H9 (cell line): ENCODE measurements around the gene IQCK. TPM values are rescaled to one million over a fixed set of nuclear protein-coding genes. Genes with fewer than 3 reads are reported as not detected.

Experiments
- DNase-seq: peaks from one replicate; pipeline ENCODE4 v3.0.0-alpha.2; 2017
- H2AFZ ChIP-seq: one replicate; pipeline ENCODE4 v1.6.1; 2013; ENCODE audit warnings: mild to moderate bottlenecking, low read length, control low read depth, moderate library complexity
- H2AK5ac ChIP-seq: 2 replicates; pipeline ENCODE4 v1.6.1; 2013; ENCODE audit warnings: low read length, control low read depth, mixed read lengths; ENCODE audit not compliant: insufficient read length
- H2BK120ac ChIP-seq: one replicate; pipeline ENCODE4 v1.6.1; 2013; ENCODE audit warnings: low read depth, mild to moderate bottlenecking, low read length, control low read depth, inconsistent platforms; ENCODE audit not compliant: poor library complexity, severe bottlenecking
- H2BK12ac ChIP-seq: 2 replicates; pipeline ENCODE4 v1.6.1; 2013; ENCODE audit warnings: low read length, control low read depth, mixed read lengths, low read depth; ENCODE audit not compliant: insufficient read length
- H2BK15ac ChIP-seq: 2 replicates; pipeline ENCODE4 v1.6.1; 2013; ENCODE audit warnings: low read depth, low read length, control low read depth
- H2BK20ac ChIP-seq: one replicate; pipeline ENCODE4 v1.6.1; 2013; ENCODE audit warnings: low read depth, mild to moderate bottlenecking, low read length, control low read depth, inconsistent platforms; ENCODE audit not compliant: poor library complexity, severe bottlenecking
- H2BK5ac ChIP-seq: 2 replicates; pipeline ENCODE4 v1.6.1; 2013; ENCODE audit warnings: low read length, control low read depth, mixed read lengths; ENCODE audit not compliant: insufficient read length
- H3K14ac ChIP-seq: 2 replicates; pipeline ENCODE4 v1.6.1; 2013; ENCODE audit warnings: low read length, control low read depth; ENCODE audit not compliant: insufficient read depth
- H3K18ac ChIP-seq: 2 replicates; pipeline ENCODE4 v1.6.1; 2013; ENCODE audit warnings: low read depth, mild to moderate bottlenecking, mixed read lengths, low read length, control low read depth; ENCODE audit not compliant: insufficient read length
- H3K23ac ChIP-seq: 2 replicates; pipeline ENCODE4 v1.6.1; 2013; ENCODE audit warnings: low read length, control low read depth, mixed read lengths, low read depth; ENCODE audit not compliant: insufficient read length
- H3K23me2 ChIP-seq: 2 replicates; pipeline ENCODE4 v1.6.1; 2013; ENCODE audit warnings: low read depth, mild to moderate bottlenecking, mixed read lengths, low read length, control low read depth; ENCODE audit not compliant: insufficient read length, poor library complexity, severe bottlenecking
- H3K27ac ChIP-seq: 2 replicates; pipeline ENCODE4 v1.5.1; 2013; ENCODE audit warnings: low read length, control low read depth, mixed read lengths, low read depth; ENCODE audit not compliant: insufficient read length
- H3K27me3 ChIP-seq: 2 replicates; pipeline ENCODE4 v1.6.1; 2013; ENCODE audit warnings: low read length, control low read depth, inconsistent platforms; ENCODE audit not compliant: insufficient read depth
- H3K4ac ChIP-seq: 2 replicates; pipeline ENCODE4 v1.6.1; 2013; ENCODE audit warnings: low read depth, mild to moderate bottlenecking, control low read depth, inconsistent platforms, low read length, moderate library complexity
- H3K4me1 ChIP-seq: 2 replicates; pipeline ENCODE4 v1.6.1; 2013; ENCODE audit warnings: low read length, control low read depth, inconsistent platforms; ENCODE audit not compliant: insufficient read depth
- H3K4me2 ChIP-seq: 2 replicates; pipeline ENCODE4 v1.6.1; 2013; ENCODE audit warnings: low read length, control low read depth, mixed read lengths; ENCODE audit not compliant: insufficient read length, insufficient read depth
- H3K56ac ChIP-seq: 2 replicates; pipeline ENCODE4 v1.6.1; 2013; ENCODE audit warnings: low read depth, mild to moderate bottlenecking, mixed read lengths, low read length, control low read depth; ENCODE audit not compliant: insufficient read length
- H3K79me1 ChIP-seq: 2 replicates; pipeline ENCODE4 v1.6.1; 2013; ENCODE audit warnings: low read depth, mild to moderate bottlenecking, moderate library complexity, low read length, control low read depth, inconsistent platforms; ENCODE audit not compliant: insufficient read depth, poor library complexity, severe bottlenecking
- H3K79me2 ChIP-seq: 2 replicates; pipeline ENCODE4 v1.6.1; 2013; ENCODE audit warnings: low read length, control low read depth, inconsistent platforms; ENCODE audit not compliant: insufficient read depth
- H3K9ac ChIP-seq: 2 replicates; pipeline ENCODE4 v1.6.1; 2013; ENCODE audit warnings: low read length, control low read depth, mixed read lengths; ENCODE audit not compliant: insufficient read length; ENCODE audit errors: extremely low read depth
- H3K9me3 ChIP-seq: one replicate; pipeline ENCODE4 v1.6.1; 2013; ENCODE audit warnings: low read depth, low read length, inconsistent platforms; ENCODE audit not compliant: control insufficient read depth
- H3T11ph ChIP-seq: one replicate; pipeline ENCODE4 v1.6.1; 2013; ENCODE audit warnings: mild to moderate bottlenecking, low read length, control low read depth, inconsistent platforms
- H4K20me1 ChIP-seq: one replicate; pipeline ENCODE4 v1.6.1; 2013; ENCODE audit not compliant: control insufficient read depth, insufficient read length, insufficient read depth
- H4K5ac ChIP-seq: 2 replicates; pipeline ENCODE4 v1.6.1; 2013; ENCODE audit warnings: low read depth, mild to moderate bottlenecking, mixed read lengths, low read length, control low read depth; ENCODE audit not compliant: insufficient read length
- H4K8ac ChIP-seq: replicated peaks from 2 replicates; pipeline ENCODE4 v1.6.1; 2013; ENCODE audit warnings: low read length, control low read depth, mixed read lengths, low read depth; ENCODE audit not compliant: insufficient read length
- H4K91ac ChIP-seq: 2 replicates; pipeline ENCODE4 v1.6.1; 2013; ENCODE audit warnings: low read depth, mild to moderate bottlenecking, moderate library complexity, mixed read lengths, low read length, control low read depth; ENCODE audit not compliant: insufficient read length
- H3K27ac Mint-ChIP-seq, 3 experiments: 2 replicates in 2 of 3; 3 replicates in 1 of 3; pipeline ENCODE4 v1.8.0; 2020 to 2021; ENCODE audit warnings: mixed read lengths in 3 of 3, mild to moderate bottlenecking in 1 of 3, moderate library complexity in 1 of 3
- H3K27me3 Mint-ChIP-seq: 2 replicates; pipeline ENCODE4 v1.8.0; 2021; ENCODE audit warnings: low read depth, mild to moderate bottlenecking, moderate library complexity, mixed read lengths
- H3K36me3 Mint-ChIP-seq, 3 experiments: 2 replicates in 2 of 3; 3 replicates in 1 of 3; pipeline ENCODE4 v1.8.0; 2020 to 2021; ENCODE audit warnings: low read depth in 3 of 3, mixed read lengths in 3 of 3; ENCODE audit not compliant: insufficient read depth in 1 of 3
- H3K4me1 Mint-ChIP-seq, 2 experiments: 2 replicates each; pipeline ENCODE4 v1.8.0; 2020; ENCODE audit warnings: mixed read lengths in 2 of 2
- H3K4me3 Mint-ChIP-seq, 2 experiments: 2 replicates in 1 of 2; 3 replicates in 1 of 2; pipeline ENCODE4 v1.8.0; 2020 to 2021; ENCODE audit warnings: mild to moderate bottlenecking in 2 of 2, mixed read lengths in 2 of 2, moderate library complexity in 1 of 2
- H3K9me3 Mint-ChIP-seq, 2 experiments: 2 replicates in 1 of 2; 3 replicates in 1 of 2; pipeline ENCODE4 v1.8.0; 2020; ENCODE audit warnings: mild to moderate bottlenecking in 2 of 2, mixed read lengths in 2 of 2, moderate library complexity in 1 of 2
- CTCF ChIP-seq: fragments of 200-600 bp; sonication (generic); conservative IDR thresholded peaks from 3 replicates; pipeline ENCODE4 v1.8.0; 2021; ENCODE audit warnings: antibody characterized with exemption, mild to moderate bottlenecking
- WGBS: extraction: QIAGEN DNeasy Blood & Tissue Kit; methylation state at CpG from one replicate; pipeline ENCODE4 v1.1.7; 2013; ENCODE audit warnings: missing lambda C conversion rate, low lambda C conversion rate, mixed read lengths; ENCODE audit not compliant: insufficient read length; ENCODE audit errors: extremely low coverage; 5-methylcytosine and 5-hydroxymethylcytosine counted together
- total RNA-seq: library from RNA; stranded (reverse); gene quantifications from 2 replicates; pipeline ENCODE4 v1.2.1, GENCODE V29; 2021

The IQCK gene
- total RNA-seq, 1 experiment from 2014 or later, result 9.0 TPM

GRCh38 chr16:19741354-19741753 is 23.3 kb downstream of the IQCK start:
- H4K20me1 ChIP-seq, result no peaks in the 10 kb centered on the region
- Mint-ChIP-seq H3K4me3 (no peak overlapping the region), H3K4me1 (peaks cover 8 to 13% of the 10 kb centered on the region in 2 experiments), H3K36me3 (peaks cover 0 to 4% (median 1%) of the 10 kb centered on the region in 3 experiments; a peak in 2 of 7 replicates), H3K27me3 (no peaks in the 10 kb centered on the region), H3K9me3 (no peaks in the 10 kb centered on the region), H3K27ac (no peak overlapping the region)
- H4K91ac ChIP-seq, result no peak overlapping the region
- H4K5ac ChIP-seq, result no peak overlapping the region
- H2BK5ac ChIP-seq, result no peak overlapping the region
- WGBS, result no CpG with 5 or more reads among the region's 1 CpG
- H3K23me2 ChIP-seq, result no peaks in the 10 kb centered on the region
- no peak for TF ChIP-seq CTCF
- H3K9ac ChIP-seq, result no peak overlapping the region
- H3K79me2 ChIP-seq, result no peaks in the 10 kb centered on the region
- no peak overlapping the region for H2BK15ac ChIP-seq
- no peaks in the 10 kb centered on the region for H3K9me3 ChIP-seq
- H2AFZ ChIP-seq, result no peak overlapping the region
- no peak overlapping the region for H4K8ac ChIP-seq
- no peak overlapping the region for H3K4me2 ChIP-seq
- no peaks in the 10 kb centered on the region for H3K27me3 ChIP-seq
- no peak overlapping the region for H2BK20ac ChIP-seq
- no peak overlapping the region for H3K27ac ChIP-seq
- H3T11ph ChIP-seq, result no peak overlapping the region
- no peak for DNase-seq
- H2AK5ac ChIP-seq, result no peak overlapping the region
- no peak overlapping the region for H2BK120ac ChIP-seq
- H3K4me1 ChIP-seq, result no peaks in the 10 kb centered on the region
- H3K56ac ChIP-seq, result no peak overlapping the region
- no peak overlapping the region for H3K23ac ChIP-seq
- H3K18ac ChIP-seq, result no peak overlapping the region
- H2BK12ac ChIP-seq, result no peak overlapping the region
- H3K79me1 ChIP-seq, result no peaks in the 10 kb centered on the region
- no peak overlapping the region for H3K14ac ChIP-seq
- H3K4ac ChIP-seq, result no peak overlapping the region
